RPMI7951 (cell line): Measurements from ENCODE around the gene LRRC28. TPM values are rescaled to one million over a fixed set of nuclear protein-coding genes. Genes with fewer than 3 reads are reported as not detected.
A peak's percentile ranks its signal among the peaks of the same experiment; 100 is the strongest.
"Not testable (repeated sequence)": the region's sequence is repeated elsewhere in the genome, so short reads cannot be mapped to it uniquely, and the experiment has no call there.

Source experiments
- DNase-seq: peaks from one replicate; pipeline ENCODE4 v3.0.0-alpha.2; 2012; ENCODE audit warnings: low read depth
- total RNA-seq: library from RNA; depleted of rRNA; stranded (reverse); fragments of >200 nt; shearing (Covaris generic); gene quantifications from 2 replicates; pipeline ENCODE4 v1.2.3, GENCODE V29; 2014

Gene LRRC28
- total RNA-seq, 1 experiment from 2014 or later = 32.9 TPM

DNA sequence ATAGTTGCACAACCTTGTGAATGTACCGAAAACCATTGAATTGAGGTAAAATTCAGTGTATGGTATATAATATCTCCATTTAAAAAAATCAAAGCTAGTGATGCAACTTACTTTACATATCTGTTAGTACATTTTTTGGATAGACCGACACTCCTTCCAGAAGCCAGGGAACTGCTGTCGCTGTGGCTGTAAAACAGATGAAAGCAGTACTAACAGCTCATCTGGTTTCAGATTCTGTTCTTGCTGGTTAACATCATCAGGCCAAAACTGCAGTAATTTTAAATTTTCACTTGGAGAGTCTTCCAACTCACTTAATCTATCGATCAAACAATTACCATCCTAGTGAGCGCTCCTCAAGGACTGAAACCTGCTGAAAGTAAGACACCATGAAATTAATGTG is 145.1 kb downstream of the LRRC28 start:
- DNase-seq = no peak

DNA sequence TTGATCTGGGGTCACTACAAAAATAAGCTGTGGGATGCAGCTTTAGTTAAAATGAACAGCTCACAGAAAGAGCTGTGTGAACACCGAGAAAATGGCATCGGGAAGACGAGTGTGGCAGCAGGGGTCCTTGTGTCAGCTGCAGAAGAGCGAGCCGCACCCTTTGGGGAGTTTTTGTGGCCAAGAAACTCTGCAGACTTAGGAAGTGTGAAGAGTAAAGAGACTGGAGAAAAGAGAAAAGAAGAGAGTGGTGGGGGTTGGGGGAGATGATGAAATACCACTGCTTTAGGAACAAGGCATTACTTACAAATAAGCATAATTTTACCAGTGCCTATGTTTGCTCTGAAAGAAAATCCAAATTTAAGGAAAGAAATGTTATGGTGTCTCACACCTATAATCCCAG is 147.8 kb downstream of the LRRC28 start:
- DNase-seq = no peak

GRCh38 chr15:99399618-99400017 is 148.3 kb downstream of the LRRC28 start:
- DNase-seq = no peak

GRCh38 chr15:99401216-99401615 is 149.9 kb downstream of the LRRC28 start:
- DNase-seq = not testable (repeated sequence)

- no peak for DNase-seq
Measured at GRCh38 chr15:99402014-99402729, 150.9 kb downstream of the LRRC28 start.

DNA sequence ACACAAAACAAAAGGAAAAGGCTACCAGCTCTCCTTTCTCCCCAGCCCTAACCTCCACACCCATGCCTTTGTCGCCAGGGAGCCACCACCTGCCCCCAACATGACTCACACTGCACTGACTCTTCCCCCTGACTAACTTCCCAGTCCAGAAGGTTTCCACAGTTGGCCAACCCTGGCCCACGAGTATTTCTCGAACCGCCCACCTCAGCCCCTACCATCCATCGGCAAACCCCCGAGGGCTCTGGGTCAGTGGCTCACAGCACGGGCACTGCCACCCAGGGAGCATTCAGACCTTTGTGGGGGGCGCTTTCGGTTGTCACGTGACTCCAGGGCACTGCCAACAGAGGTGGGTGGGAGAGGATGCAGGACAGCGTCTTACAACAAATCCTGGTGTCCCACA is 152.3 kb downstream of the LRRC28 start:
- DNase-seq = peak; percentile 23

GRCh38 chr15:99404454-99404853 is 153.2 kb downstream of the LRRC28 start:
- DNase-seq = no peak

- DNase-seq = no peak
Measured at GRCh38 chr15:99406120-99406519, 154.8 kb downstream of the LRRC28 start.

DNA sequence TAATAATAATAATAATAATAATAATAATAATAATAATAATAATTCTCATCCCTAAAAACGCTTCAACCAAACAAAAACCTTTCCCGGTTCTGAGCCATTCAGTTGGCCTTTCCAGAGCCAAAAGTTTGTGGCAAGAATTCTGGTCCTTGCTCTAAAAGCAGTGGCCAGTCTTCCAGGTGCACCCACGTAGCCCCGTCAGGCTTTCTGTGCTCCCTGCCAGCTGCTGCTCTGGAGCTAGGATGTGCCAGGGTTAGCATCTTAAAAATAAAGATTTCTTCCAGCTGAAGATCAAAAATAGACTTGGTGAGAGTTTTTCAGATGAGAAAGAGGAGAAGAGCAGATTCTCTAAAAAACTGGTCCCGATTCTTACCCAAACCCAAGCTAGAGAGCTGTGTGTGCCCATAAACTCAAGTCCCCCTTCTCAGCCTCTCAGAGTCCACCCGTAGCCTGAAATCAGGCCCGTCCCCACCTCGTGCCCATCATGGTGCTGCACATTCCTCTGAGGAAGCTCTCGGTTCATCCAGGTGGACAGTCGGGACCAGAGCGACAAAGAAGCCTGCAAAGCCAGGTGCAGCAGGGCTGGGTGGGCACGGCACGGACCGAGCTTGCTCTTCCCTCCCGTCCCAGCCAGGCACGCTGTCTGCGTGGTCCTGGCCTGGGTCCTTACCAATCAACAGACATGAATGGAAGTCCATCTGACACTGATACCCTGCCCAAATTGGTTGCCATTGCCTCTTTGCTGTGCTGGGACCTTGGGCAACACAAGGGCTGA is 155.6 kb downstream of the LRRC28 start:
- DNase-seq = no peak

GRCh38 chr15:99407716-99408115 is 156.4 kb downstream of the LRRC28 start:
- DNase-seq = no peak

DNA sequence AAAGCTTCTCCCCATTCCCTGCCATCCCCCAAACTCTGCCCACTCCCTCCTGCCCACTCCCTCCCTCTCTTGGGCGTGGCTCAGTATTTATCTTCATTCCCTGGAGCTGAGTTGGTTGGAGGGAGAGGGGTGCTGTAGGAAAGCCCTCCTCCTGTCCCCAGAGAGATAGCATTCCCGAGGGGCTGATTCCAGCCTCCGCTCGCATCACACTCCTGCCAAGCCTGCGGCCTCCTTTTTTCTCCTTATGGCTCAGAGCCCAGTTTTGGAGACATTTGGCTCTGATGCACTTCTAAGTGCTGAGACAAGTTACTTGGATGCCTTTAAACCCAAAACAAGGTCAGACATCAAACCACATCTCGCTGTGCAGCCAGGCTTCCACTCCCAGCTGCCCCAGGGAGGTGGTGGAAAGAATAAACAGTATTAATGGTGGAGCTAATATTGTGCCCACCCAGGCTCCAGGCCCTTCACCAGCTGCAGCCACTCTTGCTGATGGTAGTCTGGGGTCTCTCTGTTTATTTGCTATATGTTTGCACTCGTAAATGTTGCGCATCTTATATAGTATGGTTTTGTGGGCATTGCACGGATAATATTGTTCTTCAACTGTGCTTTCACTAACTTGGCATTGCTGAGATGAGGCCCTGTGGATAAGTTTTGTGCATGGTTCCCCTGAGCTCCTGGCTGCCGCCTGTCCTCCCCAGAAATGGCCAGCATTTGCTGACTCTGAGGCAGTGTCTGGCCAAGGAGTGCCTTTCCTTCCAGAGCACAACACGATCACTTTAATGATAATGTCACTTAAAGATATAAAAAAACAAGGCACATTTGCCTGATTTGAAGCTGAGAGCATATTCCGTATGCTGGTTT is 157.2 kb downstream of the LRRC28 start:
- peak; percentile 90 for DNase-seq

DNA sequence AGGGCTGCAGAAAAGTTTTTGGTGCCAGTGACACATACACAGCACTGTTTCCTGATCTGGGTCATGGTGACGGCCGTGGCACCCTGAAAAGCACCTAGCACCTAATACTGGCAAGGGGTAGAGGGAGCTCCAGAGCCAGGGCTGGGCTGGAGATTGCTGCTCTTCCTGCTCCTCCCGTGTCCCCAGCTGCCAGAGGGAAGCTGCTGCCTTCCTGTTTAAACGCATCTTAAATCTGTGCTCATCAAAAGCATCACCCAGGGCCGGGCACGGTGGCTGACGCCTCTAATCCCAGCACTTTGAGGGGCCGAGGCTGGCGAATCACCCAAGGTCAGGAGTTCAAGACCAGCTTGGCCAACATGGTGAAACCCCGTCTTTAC is 157.8 kb downstream of the LRRC28 start:
- peak; percentile 70 for DNase-seq

GRCh38 chr15:99409560-99409959 is 158.3 kb downstream of the LRRC28 start:
- DNase-seq = no peak

- no peak for DNase-seq
Measured at GRCh38 chr15:99410477-99410876, 159.2 kb downstream of the LRRC28 start.

DNA sequence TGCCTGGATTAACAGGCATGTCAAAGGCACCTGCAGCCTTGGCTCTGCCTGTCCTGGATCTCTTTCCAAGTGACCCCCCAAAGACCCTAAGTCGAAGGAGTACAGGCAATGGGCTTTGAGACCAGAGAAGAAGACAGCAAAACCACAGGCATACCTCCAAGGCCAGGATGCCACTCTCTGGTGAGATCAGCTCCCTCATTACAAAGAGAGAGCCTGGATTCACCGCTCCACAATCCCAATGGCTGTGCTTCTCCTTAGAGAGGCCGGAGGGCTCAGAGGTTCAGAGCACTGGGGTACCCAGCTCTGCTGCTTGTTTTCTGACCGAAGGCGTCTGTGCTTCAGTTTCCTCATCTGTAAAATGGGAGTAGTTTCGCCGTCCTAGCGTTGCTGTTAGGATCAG is 160.0 kb downstream of the LRRC28 start:
- DNase-seq = no peak

- no peak for DNase-seq
Measured at GRCh38 chr15:99412082-99412481, 160.8 kb downstream of the LRRC28 start.

- no peak for DNase-seq
Measured at GRCh38 chr15:99412626-99413025, 161.3 kb downstream of the LRRC28 start.

DNA sequence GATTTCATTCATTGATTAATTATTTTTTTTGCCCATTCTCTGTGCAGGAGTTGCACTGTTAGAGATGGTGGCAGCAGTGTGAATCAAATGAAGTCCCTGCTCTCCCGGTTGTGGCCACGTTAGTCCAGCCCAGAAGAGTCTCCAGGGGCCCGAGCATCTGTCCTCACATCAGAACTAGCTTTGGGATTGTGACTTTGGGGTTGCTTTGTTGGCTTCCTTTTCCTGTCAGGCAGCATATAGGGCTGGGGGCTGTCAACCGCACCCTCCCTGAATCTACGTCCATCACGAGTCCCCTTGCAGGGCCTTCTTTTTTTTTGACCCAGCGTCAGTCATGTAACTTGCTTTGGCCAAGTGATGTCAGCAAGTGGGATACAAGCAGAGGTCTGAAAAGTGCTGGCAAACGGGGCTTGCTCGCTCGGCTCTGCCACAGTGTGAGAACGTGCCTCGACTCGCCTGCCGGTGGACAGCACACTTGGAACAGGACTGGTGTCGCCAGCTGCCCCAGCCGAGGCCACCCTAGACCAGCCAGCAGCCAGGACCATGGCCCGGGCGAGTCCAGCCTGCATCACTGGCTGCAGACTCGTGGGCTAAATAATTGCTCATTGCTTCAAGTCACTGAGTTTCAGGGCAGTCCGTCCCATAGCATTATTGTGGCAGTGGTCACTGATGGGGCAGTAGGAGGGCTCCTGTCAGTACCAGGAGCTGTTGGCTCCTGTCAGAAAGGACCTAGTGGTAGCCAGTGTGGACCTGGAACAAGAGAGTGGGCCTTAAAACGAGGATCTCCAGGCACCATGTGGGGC is 162.9 kb downstream of the LRRC28 start:
- no peak for DNase-seq

- DNase-seq = peak; percentile 36
Measured at GRCh38 chr15:99414755-99415731, 163.8 kb downstream of the LRRC28 start.
